Measurements from ENCODE around the gene TMEM69. TPM values are rescaled to one million over a fixed set of nuclear protein-coding genes. Genes with fewer than 3 reads are reported as not detected.
A peak's percentile ranks its signal among the peaks of the same experiment; 100 is the strongest.

The TMEM69 gene
- total RNA-seq, 1 donor from 2014 or later = 23.1 TPM

GRCh38 chr1:45659222-45659621 lies 28.8 kb upstream of the TMEM69 start:
- Mint-ChIP-seq H3K36me3 (ENCODE audit: unreplicated experiment) (peaks cover 52% of the 10 kb centered on the region), H3K27me3 (ENCODE audit: unreplicated experiment) (no peaks in the 10 kb centered on the region), H3K4me1 (ENCODE audit: unreplicated experiment) (peaks cover 5% of the 10 kb centered on the region), H3K4me3 (ENCODE audit: unreplicated experiment) (no peak overlapping the region), H3K27ac (ENCODE audit: unreplicated experiment) (peak overlapping the region; percentile 18), H3K9me3 (ENCODE audit: unreplicated experiment) (no peaks in the 10 kb centered on the region)
- no peak for TF ChIP-seq CTCF (IDR thresholded peaks at IDR 0.05)
- DNase-seq (ENCODE audit: extremely low spot score, unreplicated experiment) = no peak

GRCh38 chr1:45660336-45660735 lies 27.6 kb upstream of the TMEM69 start:
- Mint-ChIP-seq H3K9me3 (ENCODE audit: unreplicated experiment) (no peaks in the 10 kb centered on the region), H3K36me3 (ENCODE audit: unreplicated experiment) (peaks cover 44% of the 10 kb centered on the region), H3K4me3 (ENCODE audit: unreplicated experiment) (no peak overlapping the region), H3K27ac (ENCODE audit: unreplicated experiment) (no peak overlapping the region), H3K27me3 (ENCODE audit: unreplicated experiment) (no peaks in the 10 kb centered on the region), H3K4me1 (ENCODE audit: unreplicated experiment) (peaks cover 5% of the 10 kb centered on the region)
- DNase-seq (ENCODE audit: extremely low spot score, unreplicated experiment) = no peak
- TF ChIP-seq CTCF (IDR thresholded peaks at IDR 0.05) = no peak

GRCh38 chr1:45666836-45667235 lies 21.1 kb upstream of the TMEM69 start:
- Mint-ChIP-seq H3K9me3 (ENCODE audit: unreplicated experiment) (no peaks in the 10 kb centered on the region), H3K27me3 (ENCODE audit: unreplicated experiment) (no peaks in the 10 kb centered on the region), H3K4me3 (ENCODE audit: unreplicated experiment) (no peak overlapping the region), H3K27ac (ENCODE audit: unreplicated experiment) (no peak overlapping the region), H3K36me3 (ENCODE audit: unreplicated experiment) (peaks cover 6% of the 10 kb centered on the region), H3K4me1 (ENCODE audit: unreplicated experiment) (peaks cover 30% of the 10 kb centered on the region)
- TF ChIP-seq CTCF (IDR thresholded peaks at IDR 0.05) = no peak
- no peak for DNase-seq (ENCODE audit: extremely low spot score, unreplicated experiment)

- Mint-ChIP-seq H3K27me3 (ENCODE audit: unreplicated experiment) (no peaks in the 10 kb centered on the region), H3K9me3 (ENCODE audit: unreplicated experiment) (no peaks in the 10 kb centered on the region), H3K27ac (ENCODE audit: unreplicated experiment) (no peak overlapping the region), H3K36me3 (ENCODE audit: unreplicated experiment) (peaks cover 6% of the 10 kb centered on the region), H3K4me3 (ENCODE audit: unreplicated experiment) (no peak overlapping the region), H3K4me1 (ENCODE audit: unreplicated experiment) (peaks cover 32% of the 10 kb centered on the region)
- DNase-seq (ENCODE audit: extremely low spot score, unreplicated experiment) = no peak
- TF ChIP-seq CTCF (IDR thresholded peaks at IDR 0.05) = no peak
Measured at GRCh38 chr1:45667321-45668111, 20.5 kb upstream of the TMEM69 start.

GRCh38 chr1:45668526-45668925 lies 19.5 kb upstream of the TMEM69 start:
- H3K9me3 Mint-ChIP-seq (ENCODE audit: unreplicated experiment) = no peaks in the 10 kb centered on the region
- no peak for DNase-seq (ENCODE audit: extremely low spot score, unreplicated experiment)
- H3K4me1 Mint-ChIP-seq (ENCODE audit: unreplicated experiment) = peaks cover 35% of the 10 kb centered on the region
- H3K27ac Mint-ChIP-seq (ENCODE audit: unreplicated experiment) = no peak overlapping the region
- peaks cover 9% of the 10 kb centered on the region for H3K36me3 Mint-ChIP-seq (ENCODE audit: unreplicated experiment)
- no peak for TF ChIP-seq CTCF (IDR thresholded peaks at IDR 0.05)
- no peak overlapping the region for H3K4me3 Mint-ChIP-seq (ENCODE audit: unreplicated experiment)
- no peaks in the 10 kb centered on the region for H3K27me3 Mint-ChIP-seq (ENCODE audit: unreplicated experiment)

All from osteocyte (in vitro differentiated cells).